ENCODE data around the gene GARNL3. TPM values are rescaled to one million over a fixed set of nuclear protein-coding genes. Genes with fewer than 3 reads are reported as not detected.

Gene GARNL3
- total and polyA plus RNA-seq, 8 donors: 2.3 to 7.1 (median 3.4) TPM

DNA sequence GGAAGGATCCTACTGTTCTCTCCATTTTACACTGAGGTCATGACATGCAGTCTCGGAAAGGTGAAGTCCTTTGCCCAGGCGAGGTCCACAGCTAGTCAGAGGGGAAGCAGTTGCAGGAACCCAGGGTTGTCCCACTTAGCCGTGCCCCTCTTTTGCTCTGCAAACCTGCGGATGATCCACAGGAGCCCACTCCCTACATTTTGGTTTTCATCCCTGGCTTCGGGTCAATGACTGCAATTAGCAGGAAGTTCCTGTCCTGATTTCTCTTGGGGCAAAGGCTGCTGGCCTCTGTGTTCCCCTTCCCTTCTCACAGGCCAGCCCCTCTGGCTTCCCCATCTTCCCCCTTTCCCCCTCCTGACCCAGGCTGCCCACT lies 133.7 kb downstream of the GARNL3 start:
- intact Hi-C loops (cut with DNase I): no loop called here
- Histone ChIP-seq H3K27ac (no peak overlapping the region), H3K36me3 (no peaks in the 10 kb centered on the region), H3K4me1 (peaks cover 0 to 6% (median 0%) of the 10 kb centered on the region in 3 donors), H3K4me3 (peak overlapping the region; percentile 69 to 94 (median 85)), H3K27me3 (no peaks in the 10 kb centered on the region), H3K9me3 (no peaks in the 10 kb centered on the region)
- ATAC-seq (no peak), DNase-seq (no peak), FAIRE-seq (no peak)
- WGBS, 2 donors: 44 to 54% methylated on average over 5 of the region's 5 CpGs
- TF ChIP-seq CTCF (IDR thresholded peaks at IDR 0.05): no peak

GRCh38 chr9:127398715-127399400 lies 134.3 kb downstream of the GARNL3 start:
- DNase-seq (no peak), FAIRE-seq (no peak), ATAC-seq (no peak)
- peak overlapping the region in 1 of 4 donors; percentile 94 for H3K4me3 ChIP-seq
- WGBS, 2 donors: 85 to 90% methylated on average over 13 of the region's 13 CpGs
- TF ChIP-seq CTCF (IDR thresholded peaks at IDR 0.05): no peak
- no peaks in the 10 kb centered on the region for H3K9me3 ChIP-seq
- no peaks in the 10 kb centered on the region for H3K36me3 ChIP-seq
- peaks cover 0 to 6% (median 0%) of the 10 kb centered on the region in 3 donors for H3K4me1 ChIP-seq
- H3K27me3 ChIP-seq: no peaks in the 10 kb centered on the region
- H3K27ac ChIP-seq: no peak overlapping the region
- intact Hi-C loops (cut with DNase I): no loop called here

DNA sequence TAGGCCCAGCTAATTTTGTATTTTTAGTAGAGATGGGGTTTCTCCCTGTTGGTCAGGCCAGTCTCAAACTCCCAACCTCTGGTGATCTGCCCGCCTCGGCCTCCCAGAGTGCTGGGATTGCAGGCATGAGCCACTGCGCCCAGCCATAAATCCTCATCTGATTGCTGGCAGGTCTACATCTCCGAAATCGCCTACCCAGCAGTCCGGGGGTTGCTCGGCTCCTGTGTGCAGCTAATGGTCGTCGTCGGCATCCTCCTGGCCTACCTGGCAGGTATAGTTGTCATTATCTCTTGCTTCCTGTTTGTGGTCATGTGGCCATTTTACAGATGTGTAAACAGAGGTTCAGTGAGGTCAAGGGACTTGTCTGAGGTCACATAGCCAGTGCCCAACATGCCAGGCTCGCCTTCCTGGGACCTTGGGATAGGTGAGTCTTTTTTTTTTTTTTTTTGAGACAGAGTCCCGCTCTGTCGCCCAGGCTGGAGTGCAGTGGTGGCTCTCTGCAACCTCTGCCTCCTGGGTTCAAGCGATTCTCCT lies 135.2 kb downstream of the GARNL3 start:
- no peaks in the 10 kb centered on the region for H3K27me3 ChIP-seq
- DNase-seq (no peak), ATAC-seq (no peak), FAIRE-seq (no peak)
- H3K4me3 ChIP-seq: no peak overlapping the region
- no peaks in the 10 kb centered on the region for H3K9me3 ChIP-seq
- 91 to 95% methylated on average over 14 of the region's 14 CpGs for WGBS, 2 donors
- no peak for TF ChIP-seq CTCF (IDR thresholded peaks at IDR 0.05)
- intact Hi-C loops (cut with DNase I): no loop called here
- H3K36me3 ChIP-seq: no peaks in the 10 kb centered on the region
- no peak overlapping the region for H3K27ac ChIP-seq
- peaks cover 0 to 6% (median 0%) of the 10 kb centered on the region in 3 donors for H3K4me1 ChIP-seq

DNA sequence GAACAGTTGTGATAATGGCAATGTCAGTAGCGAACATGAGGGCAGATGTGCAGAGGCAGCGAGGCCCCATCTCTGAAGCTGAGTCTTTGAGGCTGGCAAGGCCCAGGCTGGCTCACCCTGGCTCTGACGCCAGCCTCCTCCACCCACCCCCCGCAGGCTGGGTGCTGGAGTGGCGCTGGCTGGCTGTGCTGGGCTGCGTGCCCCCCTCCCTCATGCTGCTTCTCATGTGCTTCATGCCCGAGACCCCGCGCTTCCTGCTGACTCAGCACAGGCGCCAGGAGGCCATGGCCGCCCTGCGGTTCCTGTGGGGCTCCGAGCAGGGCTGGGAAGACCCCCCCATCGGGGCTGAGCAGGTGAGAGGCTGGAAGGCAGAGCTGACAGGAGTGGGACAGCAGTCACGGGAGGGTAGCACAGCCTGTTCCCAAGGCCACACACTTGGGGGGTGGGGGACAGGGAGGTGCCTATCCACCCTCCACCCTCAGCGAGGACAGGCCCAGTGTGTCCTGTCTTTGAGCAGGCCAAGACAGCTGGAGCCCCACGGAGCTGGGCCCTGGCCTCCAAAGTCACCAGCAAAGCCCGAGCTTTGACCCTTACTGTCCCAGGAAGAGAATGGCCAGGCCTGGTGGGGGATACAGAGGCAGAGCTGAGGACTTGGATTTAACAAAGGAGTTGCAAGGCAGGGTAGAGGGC lies 138.0 kb downstream of the GARNL3 start:
- no peak for FAIRE-seq
- peaks cover 0 to 8% (median 0%) of the 10 kb centered on the region in 3 donors for H3K36me3 ChIP-seq
- peaks cover 0 to 6% (median 0%) of the 10 kb centered on the region in 3 donors for H3K4me1 ChIP-seq
- no peaks in the 10 kb centered on the region for H3K27me3 ChIP-seq
- intact Hi-C loops (cut with DNase I): no loop called here
- H3K9me3 ChIP-seq: no peaks in the 10 kb centered on the region
- no peak overlapping the region for H3K4me3 ChIP-seq
- no peak for ATAC-seq
- no peak overlapping the region for H3K27ac ChIP-seq
- DNase-seq: peak in 1 of 6 donors; percentile 72
- no peak for TF ChIP-seq CTCF (IDR thresholded peaks at IDR 0.05)
- WGBS, 2 donors: 82 to 86% methylated on average over 18 of the region's 18 CpGs

Data from pancreas (tissue), 10 donors.